DND-41 (cell line): ENCODE measurements around the gene SEMA3E.

Source experiments
- ATAC-seq: fragments of 200-7000 bp; cut with Tn5 transposase; 3 replicates; pipeline ENCODE4 v1.9.1; 2021; ENCODE audit warnings: low read depth; ENCODE audit not compliant: insufficient read depth
- DNase-seq: peaks from one replicate; pipeline ENCODE4 v3.0.0-alpha.2; 2020
- H2AFZ ChIP-seq: 2 replicates; pipeline ENCODE4 v1.6.0; 2012; ENCODE audit warnings: low read depth, low read length
- H3K27ac ChIP-seq: 2 replicates; pipeline ENCODE4 v1.5.1; 2012; ENCODE audit warnings: low read length, inconsistent platforms
- H3K27me3 ChIP-seq: fragments of 200-600 bp; sonication (generic); 2 replicates; pipeline ENCODE4 v1.6.0; 2012; ENCODE audit warnings: low read length, mild to moderate bottlenecking, inconsistent platforms; ENCODE audit not compliant: insufficient read depth, poor library complexity
- H3K36me3 ChIP-seq: 2 replicates; pipeline ENCODE4 v1.5.1; 2012; ENCODE audit warnings: low read length, inconsistent platforms; ENCODE audit not compliant: insufficient read depth
- H3K4me1 ChIP-seq: 2 replicates; pipeline ENCODE4 v1.5.1; 2012; ENCODE audit warnings: mild to moderate bottlenecking, low read length; ENCODE audit not compliant: insufficient read depth
- H3K4me2 ChIP-seq: 2 replicates; pipeline ENCODE4 v1.6.0; 2012; ENCODE audit warnings: mild to moderate bottlenecking, moderate library complexity, low read length, inconsistent platforms; ENCODE audit not compliant: insufficient read depth
- H3K4me3 ChIP-seq, 2 experiments: fragments of 200-600 bp in 1 of 2; shearing (Covaris generic) in 1 of 2; 2 replicates each; pipeline ENCODE4 v1.5.1; 2012 to 2016; ENCODE audit warnings: inconsistent platforms in 2 of 2, low read length in 2 of 2, mild to moderate bottlenecking in 2 of 2, low read depth in 1 of 2, moderate library complexity in 1 of 2
- H3K79me2 ChIP-seq: 2 replicates; pipeline ENCODE4 v1.6.0; 2012; ENCODE audit warnings: low read length, inconsistent platforms; ENCODE audit not compliant: insufficient read depth
- H3K9ac ChIP-seq: 2 replicates; pipeline ENCODE4 v1.6.0; 2012; ENCODE audit warnings: low read depth, mild to moderate bottlenecking, inconsistent platforms, low read length, moderate library complexity
- H3K9me3 ChIP-seq: 2 replicates; pipeline ENCODE4 v1.5.1; 2012; ENCODE audit warnings: low read length, moderate library complexity, mild to moderate bottlenecking, inconsistent platforms; ENCODE audit not compliant: insufficient read depth, severe bottlenecking
- H4K20me1 ChIP-seq: 2 replicates; pipeline ENCODE4 v1.6.0; 2012; ENCODE audit warnings: low read length; ENCODE audit not compliant: insufficient read depth
- CTCF ChIP-seq: IDR thresholded peaks from 2 replicates; pipeline ENCODE4 v1.5.1; 2012; ENCODE audit warnings: borderline replicate concordance, low read length, moderate library complexity, mild to moderate bottlenecking; ENCODE audit not compliant: poor library complexity, severe bottlenecking; ENCODE audit errors: extremely low read depth
- EZH2 ChIP-seq: IDR thresholded peaks from 3 replicates; pipeline ENCODE4 v1.6.1; 2012; ENCODE audit warnings: borderline replicate concordance, low read depth, mild to moderate bottlenecking, moderate library complexity, low read length, inconsistent platforms; ENCODE audit not compliant: severe bottlenecking

The SEMA3E gene

DNA sequence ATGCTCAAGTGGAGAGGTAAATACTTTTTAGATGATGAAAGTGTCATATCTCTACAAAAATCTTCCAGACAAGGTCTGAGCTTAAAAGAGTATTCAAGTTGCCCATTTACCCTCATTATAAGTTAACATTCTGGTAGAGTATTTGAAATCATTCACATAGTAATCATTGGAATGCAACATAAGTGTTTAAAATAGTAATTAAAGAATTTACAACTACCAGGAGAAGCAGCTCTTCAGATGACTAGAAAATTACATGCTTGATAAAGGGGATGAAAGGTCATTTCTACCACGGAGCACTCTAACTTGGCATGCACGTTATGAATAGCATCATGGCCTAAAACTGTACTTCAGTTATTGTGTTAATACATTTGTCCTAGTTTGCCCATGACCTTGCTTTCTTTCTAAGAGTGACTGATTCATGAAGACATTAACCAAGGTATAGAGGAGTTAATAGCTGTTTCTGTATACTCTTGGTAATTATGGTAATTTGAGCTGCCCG is 120.0 kb downstream of the SEMA3E start:
- no peak for TF ChIP-seq EZH2
- Histone ChIP-seq H3K27ac (no peak overlapping the region), H3K9me3 (no peaks in the 10 kb centered on the region), H2AFZ (no peak overlapping the region), H3K36me3 (no peaks in the 10 kb centered on the region), H3K4me3 (no peak overlapping the region), H3K4me2 (no peak overlapping the region), H3K27me3 (no peaks in the 10 kb centered on the region), H3K4me1 (no peaks in the 10 kb centered on the region), H3K9ac (no peak overlapping the region), H4K20me1 (no peaks in the 10 kb centered on the region), H3K79me2 (no peaks in the 10 kb centered on the region)
- no peak for DNase-seq
- no peak for ATAC-seq

DNA sequence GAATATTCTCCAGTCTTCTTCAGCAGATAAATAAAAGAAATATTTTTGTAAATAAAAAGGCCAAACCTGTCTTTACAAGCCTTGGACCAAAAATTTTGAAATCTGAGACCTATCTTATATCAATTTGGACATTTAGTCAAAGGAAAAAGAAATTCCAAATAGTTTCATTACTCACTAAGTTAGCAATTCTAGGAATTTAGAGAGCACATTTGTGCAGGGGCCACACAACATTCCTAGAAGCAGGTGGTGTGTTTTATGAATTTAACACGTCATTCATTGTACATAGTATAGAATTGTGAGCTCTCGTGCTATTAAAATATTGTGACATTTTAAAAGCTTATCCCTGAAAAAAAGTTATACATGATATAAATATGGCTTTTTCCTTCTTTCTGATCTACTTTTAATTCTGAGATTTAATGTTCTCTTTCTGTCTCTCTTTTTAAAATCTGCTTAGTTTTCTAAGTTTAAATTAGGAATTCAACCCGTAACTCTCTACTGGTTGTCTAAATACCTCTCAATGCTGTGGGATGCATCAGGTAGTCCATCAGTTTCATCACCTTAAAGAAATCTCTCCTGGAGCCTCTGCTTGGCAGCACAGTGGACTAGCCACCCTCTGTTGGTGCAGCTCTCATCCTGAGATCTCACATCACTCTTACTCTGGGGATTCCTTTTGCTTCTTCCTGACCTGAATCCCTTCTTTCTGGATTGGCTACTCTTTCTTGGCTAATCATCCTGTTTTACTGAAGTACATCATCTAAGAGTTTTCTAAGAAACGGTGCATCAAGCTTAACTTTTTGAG is 124.5 kb downstream of the SEMA3E start:
- Histone ChIP-seq H3K9me3 (no peaks in the 10 kb centered on the region), H3K36me3 (no peaks in the 10 kb centered on the region), H3K4me3 (no peak overlapping the region), H3K27ac (no peak overlapping the region), H3K9ac (no peak overlapping the region), H3K27me3 (no peaks in the 10 kb centered on the region), H3K4me2 (no peak overlapping the region), H3K4me1 (no peaks in the 10 kb centered on the region), H3K79me2 (no peaks in the 10 kb centered on the region), H4K20me1 (no peaks in the 10 kb centered on the region), H2AFZ (no peak overlapping the region)
- no peak for TF ChIP-seq CTCF
- TF ChIP-seq EZH2 = no peak
- ATAC-seq = no peak
- DNase-seq = no peak

DNA sequence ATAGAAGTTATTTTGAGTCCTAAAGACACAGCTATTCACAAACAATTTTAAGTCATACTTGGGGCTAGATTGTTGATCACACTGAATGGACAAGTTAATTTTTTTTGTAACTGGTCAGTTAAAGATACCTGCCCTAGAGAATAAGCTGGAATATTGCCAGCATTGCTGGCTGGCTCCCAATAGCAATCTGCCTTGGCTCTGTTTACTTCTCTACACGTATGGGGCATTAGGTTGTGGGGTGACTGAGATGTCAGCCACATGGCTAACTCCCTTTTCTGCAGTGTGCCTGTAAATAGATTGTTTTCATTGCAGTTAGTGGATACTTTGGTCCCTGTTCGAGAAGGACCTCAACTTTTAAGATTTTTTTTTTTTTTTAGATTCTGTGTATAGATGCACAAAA is 128.2 kb downstream of the SEMA3E start:
- Histone ChIP-seq H3K9ac (no peak overlapping the region), H3K36me3 (no peaks in the 10 kb centered on the region), H3K4me1 (no peaks in the 10 kb centered on the region), H3K79me2 (no peaks in the 10 kb centered on the region), H3K27ac (no peak overlapping the region), H3K9me3 (no peaks in the 10 kb centered on the region), H3K4me3 (no peak overlapping the region), H3K4me2 (no peak overlapping the region), H3K27me3 (no peaks in the 10 kb centered on the region), H4K20me1 (no peaks in the 10 kb centered on the region), H2AFZ (no peak overlapping the region)
- ATAC-seq = no peak
- TF ChIP-seq EZH2 = no peak
- TF ChIP-seq CTCF = no peak
- no peak for DNase-seq

- Histone ChIP-seq H3K36me3 (no peaks in the 10 kb centered on the region), H3K4me2 (no peak overlapping the region), H4K20me1 (no peaks in the 10 kb centered on the region), H3K4me1 (no peaks in the 10 kb centered on the region), H3K9ac (no peak overlapping the region), H3K27me3 (no peaks in the 10 kb centered on the region), H3K79me2 (no peaks in the 10 kb centered on the region), H3K27ac (no peak overlapping the region), H2AFZ (no peak overlapping the region), H3K9me3 (no peaks in the 10 kb centered on the region), H3K4me3 (no peak overlapping the region)
- TF ChIP-seq EZH2 = no peak
- no peak for TF ChIP-seq CTCF
- DNase-seq (no peak), ATAC-seq (no peak)
These were observed 129.7 kb downstream of the SEMA3E start for GRCh38 chr7:83519240-83519639.
